ENCODE measurements around the gene TBL1X. TPM values are rescaled to one million over a fixed set of nuclear protein-coding genes. Genes with fewer than 3 reads are reported as not detected.

TBL1X gene
- total RNA-seq, 6 experiments from 2014 or later: 34.4 to 53.2 (median 44.9) TPM

- Mint-ChIP-seq H3K4me3 (no peak overlapping the region), H3K27me3 (ENCODE audit: insufficient read depth) (no peaks in the 10 kb centered on the region), H3K4me1 (ENCODE audit: low read depth) (peaks cover 7% of the 10 kb centered on the region; the same call in 1 of the 2 replicates), H3K36me3 (ENCODE audit: low read depth) (peaks cover 9% of the 10 kb centered on the region; the same call in 1 of the 2 replicates), H3K9me3 (no peaks in the 10 kb centered on the region; the same call in 1 of the 2 replicates), H3K27ac (no peak overlapping the region)
- no peak for TF ChIP-seq CTCF (IDR thresholded peaks at IDR 0.05)
- no peak for DNase-seq
Observed at GRCh38 chrX:9587642-9588041, 122.8 kb downstream of the TBL1X start.

GRCh38 chrX:9591496-9591895 is 126.6 kb downstream of the TBL1X start:
- Mint-ChIP-seq H3K9me3 (no peaks in the 10 kb centered on the region; the same call in 1 of the 2 replicates), H3K4me1 (ENCODE audit: low read depth) (peaks cover 8% of the 10 kb centered on the region; the same call in 1 of the 2 replicates), H3K27ac (no peak overlapping the region), H3K4me3 (no peak overlapping the region), H3K36me3 (ENCODE audit: low read depth) (peaks cover 10% of the 10 kb centered on the region; the same call in 1 of the 2 replicates), H3K27me3 (ENCODE audit: insufficient read depth) (no peaks in the 10 kb centered on the region; the same call in 1 of the 2 replicates)
- no peak for TF ChIP-seq CTCF (IDR thresholded peaks at IDR 0.05)
- no peak for DNase-seq

GRCh38 chrX:9593756-9594155 is 128.9 kb downstream of the TBL1X start:
- Mint-ChIP-seq H3K27ac (no peak overlapping the region), H3K9me3 (no peaks in the 10 kb centered on the region; the same call in 1 of the 2 replicates), H3K4me1 (ENCODE audit: low read depth) (peaks cover 8% of the 10 kb centered on the region; the same call in 1 of the 2 replicates), H3K36me3 (ENCODE audit: low read depth) (peaks cover 10% of the 10 kb centered on the region; the same call in 1 of the 2 replicates), H3K27me3 (ENCODE audit: insufficient read depth) (no peaks in the 10 kb centered on the region; the same call in 1 of the 2 replicates), H3K4me3 (no peak overlapping the region)
- DNase-seq: no peak
- no peak for TF ChIP-seq CTCF (IDR thresholded peaks at IDR 0.05)

GRCh38 chrX:9595174-9595573 is 130.3 kb downstream of the TBL1X start:
- no peak for TF ChIP-seq CTCF (IDR thresholded peaks at IDR 0.05)
- H3K27me3 Mint-ChIP-seq (ENCODE audit: insufficient read depth): no peaks in the 10 kb centered on the region; the same call in 1 of the 2 replicates
- peaks cover 8% of the 10 kb centered on the region; the same call in 1 of the 2 replicates for H3K4me1 Mint-ChIP-seq (ENCODE audit: low read depth)
- H3K27ac Mint-ChIP-seq: no peak overlapping the region
- no peaks in the 10 kb centered on the region; the same call in 1 of the 2 replicates for H3K9me3 Mint-ChIP-seq
- H3K36me3 Mint-ChIP-seq (ENCODE audit: low read depth): peaks cover 10% of the 10 kb centered on the region; the same call in 1 of the 2 replicates
- H3K4me3 Mint-ChIP-seq: no peak overlapping the region
- no peak for DNase-seq

- no peak for DNase-seq
- Mint-ChIP-seq H3K27me3 (ENCODE audit: insufficient read depth) (no peaks in the 10 kb centered on the region; the same call in 1 of the 2 replicates), H3K4me1 (ENCODE audit: low read depth) (peaks cover 8% of the 10 kb centered on the region; the same call in 1 of the 2 replicates), H3K27ac (no peak overlapping the region), H3K4me3 (no peak overlapping the region), H3K36me3 (ENCODE audit: low read depth) (peaks cover 9% of the 10 kb centered on the region; the same call in 1 of the 2 replicates), H3K9me3 (no peaks in the 10 kb centered on the region; the same call in 1 of the 2 replicates)
- no peak for TF ChIP-seq CTCF (IDR thresholded peaks at IDR 0.05)
Observed at GRCh38 chrX:9596837-9597236, 132.0 kb downstream of the TBL1X start.
